ENCODE measurements around the gene HLCS. TPM values are rescaled to one million over a fixed set of nuclear protein-coding genes. Genes with fewer than 3 reads are reported as not detected.

The HLCS gene
- total and polyA plus RNA-seq, 2 of the 8 experiments (the other 6 are each of a cell fraction or from before 2014, with no cell fraction given): 4.7 to 12.2 TPM

DNA sequence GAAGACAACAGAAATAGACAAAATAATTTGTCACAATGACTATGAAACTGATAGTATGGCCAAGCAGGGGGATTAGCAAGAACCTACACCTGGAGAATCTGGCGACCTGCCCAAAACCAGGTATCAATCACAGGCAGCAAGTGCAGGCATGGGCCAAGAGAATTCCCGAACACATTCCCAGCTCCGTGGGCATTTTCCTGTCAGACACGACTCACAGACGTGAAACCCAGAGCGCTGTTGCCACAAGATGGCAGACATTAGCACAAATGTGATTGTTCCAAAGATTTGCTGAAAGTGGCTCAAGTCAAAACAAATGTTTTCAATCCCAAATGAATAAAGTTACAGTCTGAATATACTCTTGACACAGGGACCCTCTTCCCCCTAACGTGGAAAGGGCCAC lies 36.8 kb downstream of the HLCS start:
- H4K8ac ChIP-seq (ENCODE audit: extremely low read depth, insufficient read depth, low read length): no peak overlapping the region
- H2BK12ac ChIP-seq (ENCODE audit: low read depth, low read length): no peak overlapping the region
- ChIA-PET CTCF (ENCODE audit: partially characterized antibody) (interaction anchor here (0.6 to 7.7 kb wide), 9 partner anchors 10 to 437 kb away, joined by 3 to 68 read pairs (median 3); no protein-coding TSS in a partner anchor), POLR2A (ENCODE audit: partially characterized antibody) (no interaction called here)
- H3K79me1 ChIP-seq (ENCODE audit: low read depth, low read length): no peaks in the 10 kb centered on the region
- no peak overlapping the region for H2BK15ac ChIP-seq (ENCODE audit: low read length)
- H2AFZ ChIP-seq (ENCODE audit: low read length): no peak overlapping the region
- DNase-seq (ENCODE audit: low read depth in 1 of 2, low spot score in 2 of 2): no peak
- H3K9me3 ChIP-seq (ENCODE audit: insufficient read depth in 2 of 2, low read depth in 1 of 2, low read length in 1 of 2): no peaks in the 10 kb centered on the region
- no peaks in the 10 kb centered on the region for H3K36me3 ChIP-seq (ENCODE audit: control insufficient read depth in 2 of 4, insufficient read depth in 4 of 4, low read length in 3 of 4)
- no peak for FAIRE-seq
- no peak overlapping the region for H3K4ac ChIP-seq (replicated peaks; ENCODE audit: insufficient read length, low read depth, low read length)
- WGBS, 2 experiments (ENCODE audit: extremely low coverage in 1 of 2, insufficient coverage in 1 of 2, insufficient read length in 1 of 2, insufficient replicate concordance in 2 of 2, low coverage in 1 of 2, low lambda C conversion rate in 2 of 2, missing lambda C conversion rate in 1 of 2): 87% methylated on average over 7 of the region's 7 CpGs; no CpG with 5 or more reads in 1 of the 2 experiments
- no peaks in the 10 kb centered on the region for H3K4me1 ChIP-seq (replicated peaks in 1 of 4; ENCODE audit: control insufficient read depth in 3 of 4, insufficient read depth in 4 of 4, low read length in 3 of 4)
- peaks cover 2% of the 10 kb centered on the region in 2 experiments for H4K20me1 ChIP-seq (replicated peaks in 1 of 2; ENCODE audit: control insufficient read depth in 1 of 2, insufficient read depth in 2 of 2, low read length in 2 of 2)
- H3K4me2 ChIP-seq (ENCODE audit: insufficient read depth in 1 of 2, low read depth in 2 of 2, low read length in 2 of 2): no peak overlapping the region
- TF ChIP-seq RAD21 (IDR thresholded peaks at IDR 0.05 in 1 of 2, conservative IDR thresholded peaks at IDR 0.05 in 1 of 2; ENCODE audit: low read depth in 2 of 2, low read length in 2 of 2): peak in 1 of 2 experiments; percentile 24; a peak in 1 of 4 replicates
- TF ChIP-seq, protein P1, sequence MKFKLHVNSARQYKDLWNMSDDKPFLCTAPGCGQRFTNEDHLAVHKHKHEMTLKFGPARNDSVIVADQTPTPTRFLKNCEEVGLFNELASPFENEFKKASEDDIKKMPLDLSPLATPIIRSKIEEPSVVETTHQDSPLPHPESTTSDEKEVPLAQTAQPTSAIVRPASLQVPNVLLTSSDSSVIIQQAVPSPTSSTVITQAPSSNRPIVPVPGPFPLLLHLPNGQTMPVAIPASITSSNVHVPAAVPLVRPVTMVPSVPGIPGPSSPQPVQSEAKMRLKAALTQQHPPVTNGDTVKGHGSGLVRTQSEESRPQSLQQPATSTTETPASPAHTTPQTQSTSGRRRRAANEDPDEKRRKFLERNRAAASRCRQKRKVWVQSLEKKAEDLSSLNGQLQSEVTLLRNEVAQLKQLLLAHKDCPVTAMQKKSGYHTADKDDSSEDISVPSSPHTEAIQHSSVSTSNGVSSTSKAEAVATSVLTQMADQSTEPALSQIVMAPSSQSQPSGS (IDR thresholded peaks at IDR 0.05; ENCODE audit: low read length): no peak
- TF ChIP-seq, protein P2, sequence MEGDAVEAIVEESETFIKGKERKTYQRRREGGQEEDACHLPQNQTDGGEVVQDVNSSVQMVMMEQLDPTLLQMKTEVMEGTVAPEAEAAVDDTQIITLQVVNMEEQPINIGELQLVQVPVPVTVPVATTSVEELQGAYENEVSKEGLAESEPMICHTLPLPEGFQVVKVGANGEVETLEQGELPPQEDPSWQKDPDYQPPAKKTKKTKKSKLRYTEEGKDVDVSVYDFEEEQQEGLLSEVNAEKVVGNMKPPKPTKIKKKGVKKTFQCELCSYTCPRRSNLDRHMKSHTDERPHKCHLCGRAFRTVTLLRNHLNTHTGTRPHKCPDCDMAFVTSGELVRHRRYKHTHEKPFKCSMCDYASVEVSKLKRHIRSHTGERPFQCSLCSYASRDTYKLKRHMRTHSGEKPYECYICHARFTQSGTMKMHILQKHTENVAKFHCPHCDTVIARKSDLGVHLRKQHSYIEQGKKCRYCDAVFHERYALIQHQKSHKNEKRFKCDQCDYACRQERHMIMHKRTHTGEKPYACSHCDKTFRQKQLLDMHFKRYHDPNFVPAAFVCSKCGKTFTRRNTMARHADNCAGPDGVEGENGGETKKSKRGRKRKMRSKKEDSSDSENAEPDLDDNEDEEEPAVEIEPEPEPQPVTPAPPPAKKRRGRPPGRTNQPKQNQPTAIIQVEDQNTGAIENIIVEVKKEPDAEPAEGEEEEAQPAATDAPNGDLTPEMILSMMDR (IDR thresholded peaks at IDR 0.05; ENCODE audit: control extremely low read depth in 1 of 3, insufficient read depth in 1 of 3, low read depth in 1 of 3, low read length in 3 of 3): peak; percentile 5 to 16 (median 12); a peak in 3 of 4 replicates
- H3K23me2 ChIP-seq (ENCODE audit: low read depth, low read length): no peaks in the 10 kb centered on the region
- no peak overlapping the region for H3K4me3 ChIP-seq (ENCODE audit: extremely low read depth in 1 of 4, insufficient read depth in 2 of 4, low read depth in 3 of 4, low read length in 4 of 4)
- H2BK5ac ChIP-seq (ENCODE audit: low read depth, low read length): no peak overlapping the region
- H2BK20ac ChIP-seq (ENCODE audit: low read length): no peak overlapping the region
- H3K14ac ChIP-seq (ENCODE audit: insufficient read length): no peak overlapping the region
- H3K18ac ChIP-seq (ENCODE audit: extremely low read depth, low read length): no peak overlapping the region
- H2AK5ac ChIP-seq (ENCODE audit: low read depth, low read length): no peak overlapping the region
- no peak overlapping the region for H3K23ac ChIP-seq (ENCODE audit: insufficient read length)
- no peaks in the 10 kb centered on the region for H3K27me3 ChIP-seq (replicated peaks in 1 of 4; ENCODE audit: control insufficient read depth in 3 of 4, extremely low read depth in 1 of 4, insufficient read depth in 3 of 4, low read length in 3 of 4)
- no peak overlapping the region for H3K27ac ChIP-seq (ENCODE audit: low read depth, low read length)
- H3K79me2 ChIP-seq (ENCODE audit: control insufficient read depth in 1 of 2, insufficient read depth in 2 of 2, low read length in 2 of 2): no peaks in the 10 kb centered on the region
- H4K5ac ChIP-seq (ENCODE audit: insufficient read length, low read depth, low read length): no peak overlapping the region
- H3K9ac ChIP-seq (replicated peaks in 1 of 4; ENCODE audit: extremely low read depth in 1 of 4, low read depth in 3 of 4, low read length in 3 of 4): no peak overlapping the region
- no peak overlapping the region for H3K56ac ChIP-seq (replicated peaks; ENCODE audit: insufficient read length, low read depth, low read length)
- no peak overlapping the region for H4K91ac ChIP-seq (replicated peaks; ENCODE audit: insufficient read length, low read length)
- no peak overlapping the region for H2BK120ac ChIP-seq (replicated peaks; ENCODE audit: low read depth, low read length)

Measured in H1 (cell line).